HG02623 (cell line): ENCODE data around the gene SIRT7.

Source experiments
- ATAC-seq: cut with Tn5 transposase; IDR thresholded peaks from one replicate; pipeline ENCODE4 v1.9.1; 2021; ENCODE audit warnings: moderate library complexity; ENCODE audit not compliant: unreplicated experiment

The SIRT7 gene, protein sequence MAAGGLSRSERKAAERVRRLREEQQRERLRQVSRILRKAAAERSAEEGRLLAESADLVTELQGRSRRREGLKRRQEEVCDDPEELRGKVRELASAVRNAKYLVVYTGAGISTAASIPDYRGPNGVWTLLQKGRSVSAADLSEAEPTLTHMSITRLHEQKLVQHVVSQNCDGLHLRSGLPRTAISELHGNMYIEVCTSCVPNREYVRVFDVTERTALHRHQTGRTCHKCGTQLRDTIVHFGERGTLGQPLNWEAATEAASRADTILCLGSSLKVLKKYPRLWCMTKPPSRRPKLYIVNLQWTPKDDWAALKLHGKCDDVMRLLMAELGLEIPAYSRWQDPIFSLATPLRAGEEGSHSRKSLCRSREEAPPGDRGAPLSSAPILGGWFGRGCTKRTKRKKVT

GRCh38 chr17:81917565-81918332 lies at the start of gene SIRT7:
Gene SIRT7, minus strand, starts transcription at chr17:81918176. Its CDS starts 45 bp downstream, at chr17:81918131.
- peak; percentile 59 for ATAC-seq

GRCh38 chr17:81967244-81967532 lies 49.2 kb upstream of the SIRT7 start:
- ATAC-seq = no peak

DNA sequence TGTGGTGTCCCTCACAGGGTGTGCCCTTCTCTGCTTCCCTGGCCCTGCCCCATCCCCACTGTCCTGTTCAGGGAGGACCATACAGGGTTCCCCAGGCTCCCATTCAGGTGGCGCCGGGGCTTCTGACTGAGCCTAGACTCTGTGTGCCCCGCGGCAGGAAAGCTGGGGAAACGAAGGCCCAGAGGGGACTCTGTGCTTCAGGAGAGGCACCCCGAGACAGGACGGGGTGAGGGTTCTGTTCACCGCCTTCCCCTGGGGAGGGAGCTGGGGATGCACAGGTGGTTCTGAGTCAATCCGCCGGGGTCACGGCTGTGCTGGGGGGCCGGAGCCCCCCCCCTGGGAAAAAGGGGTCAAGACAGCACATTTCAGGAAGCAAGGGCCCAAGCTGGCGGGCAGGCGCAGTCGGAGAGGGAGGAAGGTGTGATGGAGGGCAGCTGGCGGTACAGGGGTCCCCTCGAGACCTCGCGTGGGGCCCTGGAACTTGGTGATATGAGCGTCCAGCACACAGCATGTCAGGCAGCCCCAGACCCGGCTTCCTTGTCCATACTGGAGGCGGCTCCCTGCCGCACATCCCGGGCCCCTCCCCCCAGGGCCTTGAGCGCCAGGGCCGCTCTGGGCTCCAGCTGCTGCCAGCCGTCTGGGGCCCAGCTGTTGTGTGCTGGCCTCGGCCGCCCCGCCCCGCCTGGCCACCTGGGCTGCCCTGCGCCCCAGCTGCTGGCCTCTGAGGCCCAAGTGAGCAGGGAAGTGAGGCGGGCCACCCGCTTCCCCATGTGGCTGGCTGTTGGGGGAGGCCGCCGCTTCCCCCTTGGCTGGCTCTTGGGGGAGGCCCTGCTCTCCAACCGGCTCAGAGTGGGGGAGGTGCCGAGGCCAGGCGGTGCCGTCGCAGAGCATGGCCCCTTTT lies 48.6 kb upstream of the SIRT7 start:
- no peak for ATAC-seq

DNA sequence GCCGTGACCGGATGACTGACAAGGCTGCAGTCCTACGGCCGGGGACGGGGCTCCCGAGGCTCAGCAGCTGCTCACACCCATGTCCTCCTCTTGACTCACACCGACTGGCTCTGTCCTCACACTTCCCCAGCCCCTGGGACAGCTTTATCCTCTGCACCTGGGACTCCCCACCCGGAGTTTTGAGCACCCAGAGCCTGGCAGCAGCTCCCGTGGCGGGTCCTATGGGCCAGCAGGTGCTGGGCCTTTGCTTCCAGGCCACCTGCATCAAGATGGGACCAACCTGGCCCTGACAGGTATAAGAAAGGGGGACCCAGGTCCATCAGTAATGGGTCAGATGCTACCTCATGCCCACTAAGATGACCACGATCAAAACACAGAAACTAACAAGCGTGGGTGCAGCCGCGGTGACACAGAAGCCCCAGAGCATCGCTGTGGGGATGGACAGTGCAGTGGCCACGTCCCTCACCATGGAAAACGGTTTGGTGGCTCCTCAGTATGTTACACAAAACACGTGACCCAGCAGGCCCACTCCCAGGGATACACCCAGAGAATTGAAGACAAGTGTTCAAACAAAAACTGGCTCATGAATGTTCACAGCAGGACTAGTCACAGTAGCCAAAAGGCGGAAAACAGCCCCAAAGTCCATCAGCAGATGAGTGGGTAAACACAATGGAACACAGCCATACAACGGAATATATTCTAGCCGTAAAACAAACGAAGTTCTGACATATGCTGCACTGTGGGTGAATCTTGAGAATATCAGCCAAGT lies 46.3 kb upstream of the SIRT7 start:
- no peak for ATAC-seq

- ATAC-seq = no peak
Observed at GRCh38 chr17:81962499-81963441, 44.8 kb upstream of the SIRT7 start.

DNA sequence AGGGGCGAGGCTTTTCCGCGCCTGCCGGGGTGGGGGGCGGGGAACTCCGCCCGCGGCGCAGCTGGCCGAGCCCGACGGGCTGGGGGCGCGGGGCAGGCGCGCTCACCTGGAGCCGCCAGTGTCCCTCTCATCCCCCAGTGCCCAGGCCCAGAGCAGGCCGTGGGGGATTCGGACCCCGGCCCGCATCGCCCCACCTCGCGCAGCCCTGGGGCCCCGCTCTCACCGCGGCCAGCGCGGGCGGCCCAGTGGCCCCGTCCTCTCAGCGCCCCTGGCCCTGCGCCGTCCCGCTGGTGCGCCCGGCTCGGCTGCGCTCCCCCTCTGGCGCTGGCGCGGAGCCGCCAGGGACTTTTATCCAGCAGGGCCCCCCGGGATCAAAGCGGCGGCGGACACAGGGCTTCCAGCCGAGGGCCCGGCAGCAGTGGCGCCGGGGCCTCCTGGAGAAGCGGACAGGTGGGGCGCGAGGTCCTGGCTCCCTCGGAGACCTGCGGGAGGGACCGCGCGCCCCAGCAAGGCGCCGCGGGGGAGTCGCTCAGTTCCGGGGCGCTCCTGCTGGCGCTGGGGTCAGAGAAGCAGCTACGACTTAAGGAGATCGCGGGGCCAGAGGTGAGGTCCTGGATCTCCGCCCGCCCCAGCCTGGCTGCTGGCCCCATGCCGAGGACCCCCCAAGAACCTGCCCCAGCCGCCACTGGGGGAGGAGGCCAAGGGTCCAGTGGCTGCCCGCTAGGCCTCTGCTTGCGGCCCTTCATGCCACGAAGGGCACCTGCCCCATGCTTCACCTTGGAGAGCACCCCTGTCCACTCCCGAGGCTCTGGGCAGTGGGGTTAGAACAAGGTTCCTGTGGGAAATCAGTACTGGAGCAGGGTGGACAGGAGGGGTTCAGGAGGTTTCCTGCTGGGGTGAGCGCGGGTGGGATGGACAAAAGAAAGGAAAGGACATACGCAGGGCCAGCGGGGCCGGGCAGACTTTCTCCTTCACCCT lies 43.8 kb upstream of the SIRT7 start:
- no peak for ATAC-seq

DNA sequence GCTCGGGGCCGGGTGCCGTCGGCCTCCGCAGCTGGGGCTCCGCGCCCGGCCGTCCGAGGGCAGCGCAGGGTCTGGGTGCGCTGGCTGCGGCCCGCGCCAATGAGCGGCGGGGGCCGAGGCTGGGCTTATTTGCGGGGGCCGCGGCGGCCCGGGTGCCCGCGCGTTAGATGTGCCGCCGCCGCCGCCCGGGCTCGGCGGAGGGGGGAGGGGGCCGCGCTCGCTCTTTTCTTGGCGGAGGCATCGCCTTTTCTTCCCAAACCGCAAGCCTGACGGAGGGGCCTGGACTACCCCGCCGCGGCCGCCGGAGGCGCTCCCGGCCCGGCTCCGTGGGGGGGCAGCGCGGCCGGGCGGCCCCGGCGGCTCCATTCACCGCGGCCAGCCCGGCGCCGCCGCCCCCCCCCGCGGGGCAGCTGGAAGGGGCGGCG lies 43.1 kb upstream of the SIRT7 start, which contains the start of gene NOTUM:
TSS of gene NOTUM (minus strand) at position 101 of the 425 bp plus-strand sequence. CDS start 278 bp downstream, outside the sequence.
- no peak for ATAC-seq

- ATAC-seq = no peak
Observed at GRCh38 chr17:81960130-81960958, 42.4 kb upstream of the SIRT7 start.

GRCh38 chr17:81959362-81960129 lies 41.6 kb upstream of the SIRT7 start:
- ATAC-seq = no peak

GRCh38 chr17:81958633-81959342 lies 40.8 kb upstream of the SIRT7 start:
- no peak for ATAC-seq

- no peak for ATAC-seq
Observed at GRCh38 chr17:81957691-81958432, 39.9 kb upstream of the SIRT7 start.

DNA sequence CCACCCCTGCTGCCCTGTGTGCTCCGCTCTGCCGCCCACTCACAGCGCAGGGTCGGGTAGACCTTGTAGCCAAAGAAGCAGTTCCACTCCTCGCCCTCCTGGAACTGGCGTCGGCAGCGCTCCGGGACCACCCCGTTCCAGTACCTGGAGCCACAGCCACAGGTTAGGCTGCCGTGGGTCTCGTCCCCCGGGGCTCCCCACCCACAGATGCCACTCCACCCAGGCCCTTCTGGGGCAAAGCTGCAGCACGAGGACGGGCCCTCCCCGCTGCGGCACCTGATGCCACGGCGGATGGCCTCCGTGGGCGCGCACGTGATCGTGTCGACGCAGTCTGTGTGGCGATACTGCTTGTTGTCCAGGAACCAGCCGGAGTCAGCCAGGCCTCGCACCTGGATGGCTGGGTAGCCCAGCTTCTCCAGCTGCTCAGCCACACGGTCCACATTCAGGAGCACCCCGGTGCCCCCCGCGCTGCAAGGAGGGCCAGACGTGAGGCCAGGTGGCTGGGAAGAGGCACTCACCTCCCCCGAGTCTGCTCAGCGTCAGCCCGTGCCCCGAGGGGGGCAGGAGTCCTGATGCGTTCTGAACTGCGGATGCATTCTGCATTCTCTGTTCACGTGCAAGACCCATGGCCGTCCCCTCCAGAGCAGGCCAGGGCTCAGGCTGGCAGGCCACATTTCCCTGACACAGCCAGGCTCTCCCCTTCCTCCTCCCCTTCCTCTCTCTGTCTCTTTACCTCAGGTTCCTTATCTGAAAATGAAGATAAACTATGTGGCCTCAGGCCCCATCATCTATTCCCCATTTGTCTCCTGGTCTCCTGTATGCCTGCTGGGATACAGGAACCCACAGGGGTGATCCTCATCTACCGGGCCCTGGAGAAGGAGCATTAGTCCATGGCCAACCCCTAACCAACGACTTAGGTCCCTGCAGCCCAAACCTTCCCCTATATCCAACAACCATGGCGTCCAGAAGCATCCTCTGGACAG lies 38.9 kb upstream of the SIRT7 start:
- ATAC-seq = no peak

- no peak for ATAC-seq
Observed at GRCh38 chr17:81955756-81956544, 38.0 kb upstream of the SIRT7 start.
